Tracheal epithelial cell (primary cell): Measurements from ENCODE around the gene PCYT1B. TPM values are rescaled to one million over a fixed set of nuclear protein-coding genes. Genes with fewer than 3 reads are reported as not detected.

Source experiments
- total RNA-seq: library from RNA; depleted of rRNA; stranded (reverse); fragments of >200 nt; gene quantifications from 2 replicates; pipeline ENCODE4 v1.2.1, GENCODE V29; 2014

PCYT1B gene
- total RNA-seq: 0.24 and 0.43 TPM in 2 replicates

GRCh38 chrX:24647257-24648058 is at the start of gene PCYT1B:
PCYT1B (minus strand) TSS chrX:24647347; CDS start chrX:24647105, 242 bp downstream.

GRCh38 chrX:24693453-24694202 is 46.5 kb upstream of the PCYT1B start, which contains the start of gene POLA1:
POLA1 (plus strand) TSS chrX:24693918; CDS start chrX:24693962, 44 bp downstream.

Other genes starting within 250 kb of the PCYT1B start
- 11.3 and 11.5 TPM in 2 replicates for gene PDK3, start 182.1 kb downstream of the PCYT1B start, total RNA-seq
- gene POLA1, start 46.6 kb upstream of the PCYT1B start, total RNA-seq: 8.2 and 9.4 TPM in 2 replicates